HG02938 (cell line): Measurements from ENCODE around the gene LPP.

ENCODE experiments used
- ATAC-seq: cut with Tn5 transposase; IDR thresholded peaks from one replicate; pipeline ENCODE4 v1.9.1; 2021; ENCODE audit warnings: mild to moderate bottlenecking, moderate library complexity; ENCODE audit not compliant: unreplicated experiment

Gene LPP

DNA sequence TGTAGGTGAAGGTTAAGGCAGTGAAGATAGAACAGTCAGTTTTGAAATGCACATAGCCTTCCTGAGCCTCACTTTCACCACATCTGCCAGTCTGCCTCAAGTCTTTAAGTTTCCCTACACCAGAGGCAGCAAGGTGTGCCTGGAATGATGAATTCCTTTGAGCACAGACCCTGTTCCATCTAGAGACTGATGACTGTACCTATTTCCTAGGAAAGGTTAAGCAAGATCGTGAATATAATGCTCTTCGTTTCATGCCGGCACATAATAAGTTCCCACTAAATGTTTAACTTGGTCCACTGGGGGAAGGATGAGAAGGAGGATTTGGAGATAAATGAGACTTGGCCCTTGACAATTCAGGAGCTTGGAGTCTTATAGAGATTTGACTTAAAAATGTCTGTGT, 141.9 kb downstream of the LPP start:
- ATAC-seq, result no peak

DNA sequence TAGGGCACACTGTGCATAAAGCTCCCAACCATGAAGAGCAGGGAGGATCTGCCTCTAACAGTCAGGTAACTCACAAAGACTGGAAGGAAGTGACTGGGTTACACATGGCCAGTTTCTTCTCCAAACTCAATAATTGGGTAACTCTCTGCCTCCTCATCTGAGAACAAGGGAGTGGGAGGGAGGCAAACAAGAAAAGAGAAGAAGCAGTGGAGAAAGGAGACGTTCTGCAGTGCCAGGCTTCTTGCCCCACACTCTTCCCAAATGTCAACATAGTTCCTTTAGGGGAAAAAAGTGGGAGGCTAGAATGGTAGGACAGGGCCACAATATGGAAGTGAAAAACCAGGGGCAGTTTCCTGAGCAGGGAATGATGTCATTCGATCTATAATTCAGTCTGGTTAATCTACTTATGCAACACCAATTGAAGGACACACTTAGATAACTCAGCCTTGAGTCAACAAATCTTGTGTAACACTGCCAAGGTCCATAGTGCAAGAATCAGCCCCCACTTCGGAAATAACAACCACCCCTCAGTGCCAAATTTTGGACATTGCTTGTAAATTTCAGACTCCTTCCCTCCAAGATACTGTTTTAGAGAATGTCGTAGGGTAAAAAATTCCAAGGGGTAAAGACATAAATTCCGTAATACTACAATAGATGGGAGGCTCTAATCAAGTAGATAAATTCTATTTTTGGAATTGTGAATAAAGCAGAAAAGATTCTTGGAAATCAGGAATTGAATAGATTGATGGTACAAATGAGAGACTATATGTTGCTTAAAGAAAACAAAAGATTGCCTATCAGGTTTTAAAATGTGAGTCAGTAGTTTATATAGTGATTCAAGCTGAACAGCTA, 143.0 kb downstream of the LPP start:
- no peak for ATAC-seq

DNA sequence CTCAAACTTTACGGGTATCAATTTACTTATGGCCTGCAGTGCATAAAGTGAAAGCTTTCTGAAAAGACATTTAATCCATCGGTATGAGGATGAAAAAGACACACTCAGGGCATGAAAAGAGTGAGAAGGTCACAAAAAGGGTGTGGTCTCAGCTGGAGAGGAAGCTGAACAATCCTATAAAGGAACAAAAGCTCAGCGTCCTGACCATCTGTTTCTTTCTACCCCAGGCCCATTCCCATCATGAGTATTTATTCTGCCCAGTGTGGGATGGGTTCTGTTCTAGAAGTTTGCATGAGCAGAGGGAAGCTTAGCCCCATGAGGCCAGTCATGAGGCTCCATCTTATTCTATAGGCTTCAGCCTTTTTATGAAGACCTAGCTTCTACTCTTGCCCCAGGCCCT, 144.6 kb downstream of the LPP start:
- ATAC-seq, result no peak

DNA sequence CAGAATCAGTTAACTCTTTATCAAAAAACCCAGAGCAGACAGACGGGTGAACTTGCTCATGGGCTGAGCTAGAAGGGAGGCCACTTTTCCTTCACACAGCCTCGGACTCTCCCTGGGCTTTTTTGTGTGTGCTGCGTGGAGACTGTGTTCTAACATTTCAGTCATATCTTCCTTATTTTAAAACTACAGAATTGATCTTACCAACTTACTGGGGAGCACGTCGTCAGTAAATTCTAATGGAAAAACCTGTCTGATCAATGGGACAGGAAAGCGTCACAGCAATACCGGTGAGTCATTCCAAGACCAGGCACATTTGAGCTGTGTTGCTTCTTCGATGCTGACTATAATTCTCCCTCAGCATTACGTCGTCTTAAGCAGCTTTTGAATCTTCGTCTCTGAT, 145.1 kb downstream of the LPP start:
- no peak for ATAC-seq

DNA sequence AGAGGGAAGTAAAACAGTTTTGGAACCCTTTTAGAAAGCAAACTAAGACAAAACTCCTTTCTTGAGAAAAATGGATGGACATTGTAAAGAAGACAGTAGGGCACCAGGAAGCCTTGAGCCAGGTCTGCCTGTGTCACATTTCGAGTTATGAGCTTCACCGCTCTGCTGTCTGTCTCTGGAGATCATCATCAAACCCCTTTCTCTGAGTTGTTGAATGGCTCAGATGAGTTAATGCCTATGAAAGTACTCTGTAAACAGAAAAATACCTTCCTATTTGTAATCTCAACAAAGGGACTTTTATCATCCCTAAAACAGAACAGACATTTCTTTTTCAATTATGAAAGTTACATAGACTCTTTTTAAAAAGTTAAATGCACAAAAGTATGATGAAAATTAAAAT, 145.8 kb downstream of the LPP start:
- ATAC-seq, result no peak

DNA sequence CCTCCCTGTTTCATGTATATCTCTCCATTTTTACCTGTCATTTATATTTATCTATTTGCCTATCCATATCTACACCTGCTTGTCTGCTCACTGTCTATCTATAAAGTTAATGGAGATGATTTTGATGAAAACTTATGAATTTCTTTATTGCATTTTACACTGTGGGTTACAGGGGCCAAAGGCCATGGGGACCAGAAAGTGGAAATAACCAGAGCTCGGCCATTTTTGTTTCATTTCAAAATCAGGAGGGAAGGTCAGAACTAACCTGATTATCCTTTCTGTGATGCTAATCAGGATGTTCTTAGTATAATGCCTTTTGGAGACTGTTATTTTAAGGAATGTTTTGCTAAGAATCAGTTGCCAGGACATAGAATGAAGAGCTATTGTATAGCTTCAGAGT, 147.2 kb downstream of the LPP start:
- ATAC-seq, result no peak

DNA sequence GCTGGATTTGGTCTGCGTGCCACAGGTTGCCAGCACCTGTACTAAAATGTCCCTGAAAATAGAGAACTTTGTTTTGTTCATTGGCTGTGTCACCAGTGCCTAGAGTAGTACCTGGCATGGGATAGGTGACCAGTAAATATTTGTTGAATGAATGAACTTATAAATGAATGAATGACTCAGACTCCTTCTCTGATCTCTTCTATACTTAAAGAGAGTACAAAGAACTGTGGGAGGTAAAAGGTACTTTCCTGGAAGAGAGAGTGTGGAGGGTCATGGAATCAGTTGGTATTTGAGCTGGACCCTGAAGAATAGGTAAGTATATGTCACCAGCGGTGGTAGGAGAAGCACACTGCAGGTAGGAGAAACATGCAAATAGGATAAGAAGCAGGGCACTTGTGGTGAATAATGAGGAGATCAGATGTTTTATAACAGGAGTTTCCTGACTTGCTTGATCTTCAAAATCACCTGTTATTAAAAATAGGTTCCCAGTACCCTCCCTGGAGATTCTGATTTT, 149.4 kb downstream of the LPP start:
- ATAC-seq, result no peak

DNA sequence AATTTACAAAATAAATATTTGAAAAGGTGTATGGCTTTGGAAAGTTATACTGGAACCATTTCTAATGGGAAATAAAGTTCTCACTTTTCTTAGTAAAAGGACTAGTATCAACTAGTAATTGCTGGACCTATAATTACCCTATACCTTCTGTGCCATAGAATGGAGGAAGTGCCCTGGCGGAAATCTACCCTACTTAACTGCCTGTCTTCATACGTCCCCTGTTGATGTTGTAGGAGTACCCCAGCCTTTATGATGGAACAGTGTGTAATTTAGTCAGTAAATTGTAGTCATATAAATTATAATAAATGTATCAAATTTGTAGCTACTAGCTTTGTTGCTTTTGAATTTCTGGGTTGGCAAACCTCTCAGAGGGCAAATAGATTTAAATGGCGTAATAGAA, 149.9 kb downstream of the LPP start:
- ATAC-seq, result no peak

DNA sequence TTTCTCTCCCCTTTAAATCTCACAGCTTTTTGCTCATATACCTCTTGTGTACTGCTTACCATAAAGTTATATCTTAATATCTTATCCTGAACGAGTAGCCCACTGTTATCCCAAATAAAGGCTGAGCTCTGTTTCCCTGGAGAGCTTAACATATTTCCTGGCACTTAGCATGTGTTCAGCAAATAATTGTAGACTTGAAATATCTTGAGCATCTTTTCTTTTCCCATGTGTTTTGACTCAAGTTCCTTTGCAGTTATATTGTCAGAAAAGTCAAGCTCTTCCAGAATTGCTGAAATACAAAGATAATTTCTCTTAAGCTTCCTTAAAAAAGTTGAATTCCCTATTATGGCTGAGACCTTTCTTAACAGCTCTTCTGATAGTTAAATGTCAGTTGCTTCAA, 150.5 kb downstream of the LPP start:
- no peak for ATAC-seq

DNA sequence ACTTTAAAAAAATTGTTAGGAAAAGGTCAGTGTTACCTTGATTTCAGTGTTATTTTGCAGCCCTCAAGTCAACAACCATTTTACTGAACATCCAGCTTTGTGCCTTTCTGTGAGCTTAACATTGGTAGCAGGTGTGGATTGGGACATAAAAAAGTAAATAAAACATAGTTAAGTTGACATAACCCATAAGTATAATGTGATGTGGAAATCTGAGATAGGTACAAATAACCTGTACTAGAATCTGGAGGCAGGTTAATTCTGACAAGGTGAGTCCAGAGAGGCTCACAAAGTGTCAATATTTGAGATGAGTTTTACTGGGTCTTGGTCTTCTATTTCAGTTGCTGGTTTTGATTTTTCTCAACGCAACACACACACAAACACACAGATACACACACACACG, 151.3 kb downstream of the LPP start:
- no peak for ATAC-seq

DNA sequence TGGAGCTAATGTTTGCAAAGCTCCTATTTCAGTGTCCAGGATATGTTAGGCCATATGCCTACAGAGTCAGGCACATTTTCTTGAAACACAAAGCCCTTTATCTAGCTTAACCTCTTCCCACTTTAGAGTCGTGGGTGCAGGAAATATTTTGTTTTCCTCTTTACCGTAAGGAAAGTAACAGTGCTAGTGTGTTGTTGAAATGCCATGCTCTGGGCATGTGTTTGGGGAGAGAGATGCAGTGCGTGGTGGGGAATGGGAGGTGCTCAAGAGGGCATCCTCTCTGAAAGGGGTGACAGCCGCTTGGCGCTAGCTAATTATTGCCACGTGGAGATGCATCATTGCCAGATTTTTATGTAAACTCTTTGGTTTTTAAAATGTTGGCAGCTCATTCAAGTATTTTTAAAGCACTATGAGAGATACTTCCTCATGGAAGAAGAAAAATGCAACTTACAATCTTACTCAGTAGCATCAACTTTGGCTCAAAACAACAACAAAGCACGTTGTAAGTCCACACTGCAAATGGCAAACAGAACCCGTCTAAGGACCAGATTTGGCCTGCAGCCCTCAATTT, 152.6 kb downstream of the LPP start:
- no peak for ATAC-seq

DNA sequence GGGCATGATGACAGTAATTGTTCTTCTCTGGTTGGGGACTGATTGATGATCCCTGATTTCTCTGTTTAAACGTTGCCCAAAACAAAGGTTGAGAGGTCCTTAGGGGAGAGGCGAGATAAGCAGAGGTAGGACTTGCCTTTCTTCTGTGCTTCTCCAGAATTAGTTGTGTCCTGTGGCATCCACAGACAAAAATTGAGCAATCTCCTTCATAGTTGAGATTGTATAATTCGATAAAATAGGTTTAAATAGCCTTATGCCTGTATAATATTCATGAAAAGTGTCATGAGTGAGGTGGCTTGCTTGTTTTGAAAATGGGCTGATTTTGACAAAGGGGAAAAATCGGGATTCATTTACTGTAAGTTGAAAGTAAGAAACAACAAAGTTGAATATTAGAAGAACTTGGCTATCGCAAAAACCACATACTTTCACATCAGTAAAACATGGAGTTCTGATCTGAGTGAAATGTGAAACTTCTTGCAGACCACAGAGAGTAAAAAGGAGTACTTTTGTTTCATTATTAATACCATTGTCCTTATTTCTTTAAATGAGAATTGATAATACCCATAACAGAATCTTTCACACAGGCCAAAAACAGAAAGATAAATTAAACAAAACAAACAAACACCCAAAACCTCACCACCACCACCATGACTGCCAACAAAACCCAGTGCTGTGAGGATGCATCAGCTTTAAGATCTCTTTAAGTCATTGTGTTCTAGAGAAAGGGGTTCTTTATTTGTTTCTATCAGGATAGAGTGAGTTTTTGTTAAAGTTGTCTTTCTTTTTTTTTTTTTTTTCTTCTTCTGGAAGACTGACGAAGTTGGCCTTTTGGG, 155.7 kb downstream of the LPP start:
- peak; percentile 99 for ATAC-seq

DNA sequence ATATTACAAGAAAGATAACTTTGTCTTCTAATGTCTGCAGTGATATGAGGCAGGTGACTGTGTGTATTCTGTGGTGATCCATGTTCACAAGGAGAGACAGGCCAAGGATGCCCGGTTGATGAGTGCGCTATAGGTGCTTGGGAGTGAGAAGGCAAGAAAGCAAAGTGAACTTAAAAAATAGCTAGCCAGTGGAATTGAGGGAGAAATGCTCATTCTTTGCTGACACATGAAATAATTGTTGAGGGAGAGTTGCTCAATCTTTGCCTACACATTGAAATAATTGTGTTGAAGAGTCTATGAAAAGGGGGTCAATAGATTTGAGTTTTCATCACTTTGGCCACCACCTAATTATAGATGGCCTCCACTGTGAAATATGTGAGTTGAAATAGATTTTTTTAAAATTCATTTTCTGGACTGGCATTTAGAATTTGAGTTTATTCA, 156.3 kb downstream of the LPP start:
- no peak for ATAC-seq

DNA sequence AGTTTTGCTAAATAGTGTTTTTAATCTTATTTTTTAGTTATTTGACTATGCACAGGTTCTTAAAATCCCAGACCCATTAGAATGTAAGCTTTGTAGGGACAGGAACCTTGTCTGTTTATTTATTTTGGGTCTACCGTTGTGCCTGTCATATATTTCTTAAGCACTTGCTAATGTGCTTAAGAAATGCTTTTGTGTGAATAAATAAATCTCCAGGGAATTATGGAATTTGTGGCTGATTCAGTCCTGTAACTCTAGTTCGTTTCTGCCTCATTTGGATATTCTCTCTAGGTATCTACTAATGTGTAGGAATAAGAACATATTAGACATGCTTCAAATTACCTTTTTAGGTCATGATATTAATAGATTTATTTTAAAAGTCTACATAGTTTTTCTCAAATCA, 161.6 kb downstream of the LPP start:
- ATAC-seq, result no peak

DNA sequence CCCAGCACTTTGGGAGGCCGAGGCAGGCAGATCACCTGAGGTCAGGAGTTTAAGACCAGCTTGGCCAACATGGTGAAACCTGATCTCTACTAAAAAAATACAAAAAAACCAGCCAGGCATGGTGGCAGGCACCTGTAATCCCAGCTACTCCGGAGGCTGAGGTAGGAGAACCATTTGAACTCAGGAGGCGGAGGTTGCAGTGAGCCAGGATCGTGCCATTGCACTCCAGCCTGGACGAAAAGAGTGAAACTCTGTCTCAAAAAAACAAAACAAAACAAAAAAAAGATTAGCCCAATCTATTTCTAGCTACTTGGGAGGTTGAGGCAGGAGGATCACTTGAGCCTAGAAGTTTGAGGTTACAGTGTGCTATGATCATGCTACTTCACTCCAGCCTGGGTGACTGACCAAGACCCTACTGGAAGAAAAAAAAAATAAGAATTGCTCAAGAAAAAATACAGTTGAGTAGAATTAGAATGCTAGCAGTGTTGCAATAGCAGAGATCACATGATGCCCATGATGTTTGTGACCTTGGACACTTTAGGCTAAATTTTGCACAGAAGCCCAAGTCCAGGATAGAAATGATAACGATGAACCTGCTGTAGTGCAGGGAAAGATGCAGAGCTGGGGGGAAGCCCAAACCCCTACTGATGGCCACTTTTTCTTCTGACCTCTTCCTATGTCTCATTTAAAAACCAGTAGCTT, 162.2 kb downstream of the LPP start:
- ATAC-seq, result no peak

DNA sequence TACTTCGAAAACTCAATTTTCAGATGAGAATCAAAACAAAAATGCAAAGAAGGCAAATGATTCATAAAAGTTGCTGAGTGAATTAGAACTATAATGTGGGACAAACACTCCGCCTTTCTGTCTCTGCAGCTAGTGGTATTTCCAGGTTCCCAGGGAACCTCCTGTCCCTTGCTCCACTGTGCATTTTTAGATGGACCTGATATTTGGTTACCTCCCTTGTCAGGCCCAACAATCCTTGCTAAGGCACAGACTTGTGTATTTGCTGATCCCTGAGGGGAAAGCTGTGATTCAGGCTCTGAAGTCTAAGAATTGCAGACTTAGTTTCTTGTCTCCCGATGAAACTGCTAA, 162.7 kb downstream of the LPP start:
- no peak for ATAC-seq

DNA sequence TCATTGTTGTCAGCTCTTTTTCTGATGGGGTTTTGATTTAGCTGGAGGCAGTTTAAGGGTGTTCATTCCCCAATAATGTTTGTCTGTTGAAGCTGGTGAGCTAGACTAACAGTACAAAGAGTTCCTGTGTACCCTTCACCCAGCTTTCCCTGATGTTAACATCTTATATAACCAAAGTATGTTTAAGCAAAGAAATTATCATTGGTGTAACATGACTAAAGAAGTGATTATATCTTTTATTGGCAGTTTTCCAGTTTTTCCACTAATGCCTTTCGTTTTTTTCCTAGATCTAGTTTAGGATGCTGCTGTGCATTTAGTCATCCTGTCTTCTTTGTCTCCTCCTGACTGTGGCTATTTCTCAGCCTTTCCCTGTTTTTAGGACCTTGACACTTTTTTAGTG, 165.6 kb downstream of the LPP start:
- no peak for ATAC-seq

DNA sequence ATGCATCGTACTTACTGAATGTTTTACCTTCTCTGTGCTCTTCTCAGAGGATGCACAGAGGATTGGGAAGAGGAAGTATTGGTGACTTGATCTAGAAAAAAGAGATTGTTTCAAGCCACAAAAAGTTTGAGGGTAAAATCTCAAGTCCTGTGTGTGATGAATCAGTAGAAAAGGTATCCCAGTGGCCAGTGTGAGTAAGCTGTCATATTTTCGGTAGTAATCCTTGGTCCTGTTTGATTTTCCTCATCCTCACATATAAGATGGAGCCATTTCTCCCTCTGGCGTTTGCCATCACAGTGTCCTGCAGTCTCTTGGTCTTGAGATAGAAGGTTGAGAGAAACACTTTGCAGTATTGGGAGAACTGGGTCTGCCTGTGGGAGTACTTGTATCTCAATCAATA, 166.8 kb downstream of the LPP start:
- no peak for ATAC-seq

DNA sequence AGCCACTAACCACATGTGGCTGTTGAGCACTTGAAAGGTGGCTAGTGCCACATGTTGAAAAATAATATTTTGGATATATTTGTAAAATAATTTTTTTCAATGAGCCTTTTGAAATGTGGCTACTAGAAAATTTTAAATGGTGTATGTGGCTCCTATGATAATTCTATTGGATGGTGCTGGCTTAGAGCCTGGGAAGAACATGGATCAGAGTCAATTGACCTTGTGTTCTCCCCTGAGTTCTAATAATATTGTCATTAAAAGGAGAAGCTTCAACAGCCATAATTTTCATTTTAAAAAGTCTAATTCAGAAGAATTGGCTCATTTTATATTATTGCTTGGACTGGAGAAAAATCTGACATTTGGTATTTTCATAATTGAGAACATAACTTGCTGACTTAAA, 167.3 kb downstream of the LPP start:
- no peak for ATAC-seq

DNA sequence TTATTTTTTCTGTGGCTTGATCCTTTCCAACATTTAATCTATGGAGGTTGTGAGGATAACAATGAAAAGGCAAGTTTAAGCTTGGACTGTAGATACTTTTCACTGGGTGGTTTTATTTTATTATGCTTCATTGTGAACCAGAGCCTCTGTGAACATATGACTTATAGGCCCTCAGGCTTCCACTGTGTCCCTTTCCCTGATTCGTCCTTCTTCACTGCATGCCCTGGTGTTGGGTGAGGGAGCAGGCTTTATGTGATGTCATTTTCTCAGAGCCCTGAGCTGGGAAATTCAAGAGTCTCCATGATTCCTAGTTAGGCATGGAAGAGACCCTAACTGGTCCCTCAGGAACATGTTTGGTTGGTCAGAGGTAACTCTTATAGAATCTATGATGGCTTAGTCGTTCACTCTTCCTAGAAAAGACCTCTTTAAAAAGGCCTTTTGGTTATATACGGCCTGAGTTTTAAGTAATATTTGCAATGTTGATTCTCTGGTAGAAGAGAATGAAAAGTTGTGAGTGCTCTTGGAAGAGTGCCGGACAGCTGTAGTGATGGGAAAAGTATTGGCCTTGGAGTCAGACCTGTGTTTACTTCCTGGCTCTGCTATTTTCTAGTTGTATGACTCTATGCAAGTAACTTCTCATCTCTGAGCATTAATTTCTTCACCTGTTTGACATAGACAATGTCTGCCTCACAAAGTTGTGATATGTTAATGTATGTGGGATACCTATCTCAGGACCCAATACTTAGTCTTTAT, 168.4 kb downstream of the LPP start:
- ATAC-seq, result no peak
